Neural progenitor cell (in vitro differentiated cells): ENCODE measurements around the gene HMSD.

Experiments
- EZH2 ChIP-seq: fragments of 200-600 bp; sonication (generic); IDR thresholded peaks from 2 replicates; pipeline ENCODE4 v1.6.1; 2017; ENCODE audit warnings: antibody characterized with exemption, mild to moderate bottlenecking, moderate library complexity
- EZH2phosphoT487 ChIP-seq: fragments of 200-600 bp; sonication (generic); IDR thresholded peaks from 2 replicates; pipeline ENCODE4 v1.6.1; 2017; ENCODE audit warnings: antibody characterized with exemption
- TF ChIP-seq, protein P1 (sequence below): fragments of 200-600 bp; sonication (generic); IDR thresholded peaks from 2 replicates; pipeline ENCODE4 v1.5.1; 2017; ENCODE audit warnings: antibody characterized with exemption, mild to moderate bottlenecking

GRCh38 chr18:63924551-63924950, 24.6 kb upstream of the HMSD start:
- TF ChIP-seq, protein P1, sequence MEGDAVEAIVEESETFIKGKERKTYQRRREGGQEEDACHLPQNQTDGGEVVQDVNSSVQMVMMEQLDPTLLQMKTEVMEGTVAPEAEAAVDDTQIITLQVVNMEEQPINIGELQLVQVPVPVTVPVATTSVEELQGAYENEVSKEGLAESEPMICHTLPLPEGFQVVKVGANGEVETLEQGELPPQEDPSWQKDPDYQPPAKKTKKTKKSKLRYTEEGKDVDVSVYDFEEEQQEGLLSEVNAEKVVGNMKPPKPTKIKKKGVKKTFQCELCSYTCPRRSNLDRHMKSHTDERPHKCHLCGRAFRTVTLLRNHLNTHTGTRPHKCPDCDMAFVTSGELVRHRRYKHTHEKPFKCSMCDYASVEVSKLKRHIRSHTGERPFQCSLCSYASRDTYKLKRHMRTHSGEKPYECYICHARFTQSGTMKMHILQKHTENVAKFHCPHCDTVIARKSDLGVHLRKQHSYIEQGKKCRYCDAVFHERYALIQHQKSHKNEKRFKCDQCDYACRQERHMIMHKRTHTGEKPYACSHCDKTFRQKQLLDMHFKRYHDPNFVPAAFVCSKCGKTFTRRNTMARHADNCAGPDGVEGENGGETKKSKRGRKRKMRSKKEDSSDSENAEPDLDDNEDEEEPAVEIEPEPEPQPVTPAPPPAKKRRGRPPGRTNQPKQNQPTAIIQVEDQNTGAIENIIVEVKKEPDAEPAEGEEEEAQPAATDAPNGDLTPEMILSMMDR, result no peak
- TF ChIP-seq EZH2phosphoT487 (no peak), EZH2 (no peak)
